Activated T-helper 17 cell treated with anti-CD3 and anti-CD28 coated beads, Interleukin-2, amount 50 U/mL, for 72 hours (primary cell): ENCODE measurements around the gene ASTN2. TPM values are rescaled to one million over a fixed set of nuclear protein-coding genes. Genes with fewer than 3 reads are reported as not detected.
"Not testable (repeated sequence)": the region's sequence is repeated elsewhere in the genome, so short reads cannot be mapped to it uniquely, and the experiment has no call there.

Source experiments
- ATAC-seq: fragments of 150-1000 bp; cut with Tn5 transposase; replicated peaks from 2 replicates; pipeline ENCODE4 v1.10.0; 2021; ENCODE audit warnings: mild to moderate bottlenecking, moderate library complexity
- H3K27ac Mint-ChIP-seq: one replicate; pipeline ENCODE4 v1.8.0; 2022; ENCODE audit warnings: mixed read lengths
- H3K27me3 Mint-ChIP-seq: one replicate; pipeline ENCODE4 v1.8.0; 2022; ENCODE audit warnings: mixed read lengths
- H3K36me3 Mint-ChIP-seq: one replicate; pipeline ENCODE4 v1.8.0; 2022; ENCODE audit warnings: low read depth, mild to moderate bottlenecking, mixed read lengths
- H3K4me1 Mint-ChIP-seq: one replicate; pipeline ENCODE4 v1.8.0; 2022; ENCODE audit warnings: mixed read lengths
- H3K4me3 Mint-ChIP-seq: one replicate; pipeline ENCODE4 v1.8.0; 2022; ENCODE audit warnings: mild to moderate bottlenecking, mixed read lengths
- H3K9me3 Mint-ChIP-seq: one replicate; pipeline ENCODE4 v1.8.0; 2022; ENCODE audit warnings: mixed read lengths
- total RNA-seq, 2 donors: library from RNA; stranded (reverse); gene quantifications; one replicate each; pipeline ENCODE4 v1.2.3, GENCODE V29; 2022

Gene ASTN2
- total RNA-seq, 2 donors from 2014 or later, result 3.3 to 5.4 TPM

- H3K27ac Mint-ChIP-seq, H3K4me1 Mint-ChIP-seq, ATAC-seq, H3K36me3 Mint-ChIP-seq, H3K9me3 Mint-ChIP-seq, H3K4me3 Mint-ChIP-seq, H3K27me3 Mint-ChIP-seq: not testable (repeated sequence)
Measured at GRCh38 chr9:116888476-116888875, 526.4 kb downstream of the ASTN2 start.

GRCh38 chr9:116888066-116888465, 526.8 kb downstream of the ASTN2 start:
- H3K9me3 Mint-ChIP-seq, result peaks cover 8% of the 10 kb centered on the region
- no peak overlapping the region for H3K4me3 Mint-ChIP-seq

GRCh38 chr9:116883676-116884075, 531.2 kb downstream of the ASTN2 start:
- ATAC-seq, result no peak
- H3K4me1 Mint-ChIP-seq, result no peaks in the 10 kb centered on the region
- peaks cover 15% of the 10 kb centered on the region for H3K9me3 Mint-ChIP-seq
- no peak overlapping the region for H3K4me3 Mint-ChIP-seq
- H3K27me3 Mint-ChIP-seq, result peaks cover 8% of the 10 kb centered on the region
- no peaks in the 10 kb centered on the region for H3K36me3 Mint-ChIP-seq
- H3K27ac Mint-ChIP-seq, result no peak overlapping the region

More at GRCh38 chr9:116888066-116888465, 526.8 kb downstream of the ASTN2 start:
- ATAC-seq, result no peak
- Mint-ChIP-seq H3K27ac (no peak overlapping the region), H3K4me1 (no peaks in the 10 kb centered on the region), H3K27me3 (peaks cover 3% of the 10 kb centered on the region), H3K36me3 (no peaks in the 10 kb centered on the region)

GRCh38 chr9:116877072-116877471, 537.8 kb downstream of the ASTN2 start:
- no peaks in the 10 kb centered on the region for H3K36me3 Mint-ChIP-seq
- ATAC-seq, result no peak
- peaks cover 23% of the 10 kb centered on the region for H3K9me3 Mint-ChIP-seq
- peaks cover 10% of the 10 kb centered on the region for H3K27me3 Mint-ChIP-seq
- no peaks in the 10 kb centered on the region for H3K4me1 Mint-ChIP-seq
- H3K4me3 Mint-ChIP-seq, result no peak overlapping the region
- H3K27ac Mint-ChIP-seq, result no peak overlapping the region

GRCh38 chr9:116875576-116875975, 539.3 kb downstream of the ASTN2 start:
- Mint-ChIP-seq H3K4me3 (no peak overlapping the region), H3K9me3 (peaks cover 18% of the 10 kb centered on the region), H3K27me3 (peaks cover 9% of the 10 kb centered on the region), H3K27ac (no peak overlapping the region), H3K4me1 (no peaks in the 10 kb centered on the region), H3K36me3 (no peaks in the 10 kb centered on the region)
- no peak for ATAC-seq

- H3K4me1 Mint-ChIP-seq, result no peaks in the 10 kb centered on the region
- no peak overlapping the region for H3K27ac Mint-ChIP-seq
- no peak for ATAC-seq
- H3K9me3 Mint-ChIP-seq, result peaks cover 17% of the 10 kb centered on the region
- no peaks in the 10 kb centered on the region for H3K36me3 Mint-ChIP-seq
- no peak overlapping the region for H3K4me3 Mint-ChIP-seq
- H3K27me3 Mint-ChIP-seq, result peaks cover 8% of the 10 kb centered on the region
Measured at GRCh38 chr9:116873937-116874914, 540.6 kb downstream of the ASTN2 start.

GRCh38 chr9:116873491-116873890, 541.4 kb downstream of the ASTN2 start:
- Mint-ChIP-seq H3K4me3 (no peak overlapping the region), H3K9me3 (peaks cover 17% of the 10 kb centered on the region), H3K36me3 (no peaks in the 10 kb centered on the region), H3K27me3 (peaks cover 8% of the 10 kb centered on the region), H3K27ac (no peak overlapping the region), H3K4me1 (no peaks in the 10 kb centered on the region)
- no peak for ATAC-seq

- no peak overlapping the region for H3K4me3 Mint-ChIP-seq
- H3K9me3 Mint-ChIP-seq, result peaks cover 5% of the 10 kb centered on the region
- H3K36me3 Mint-ChIP-seq, result no peaks in the 10 kb centered on the region
- no peaks in the 10 kb centered on the region for H3K4me1 Mint-ChIP-seq
- no peak for ATAC-seq
- no peak overlapping the region for H3K27ac Mint-ChIP-seq
- peaks cover 12% of the 10 kb centered on the region for H3K27me3 Mint-ChIP-seq
Measured at GRCh38 chr9:116870566-116870965, 544.3 kb downstream of the ASTN2 start.

GRCh38 chr9:116868201-116868600, 546.7 kb downstream of the ASTN2 start:
- peaks cover 5% of the 10 kb centered on the region for H3K9me3 Mint-ChIP-seq
- ATAC-seq, result no peak
- H3K27ac Mint-ChIP-seq, result no peak overlapping the region
- no peaks in the 10 kb centered on the region for H3K4me1 Mint-ChIP-seq
- H3K27me3 Mint-ChIP-seq, result peaks cover 13% of the 10 kb centered on the region
- no peaks in the 10 kb centered on the region for H3K36me3 Mint-ChIP-seq
- no peak overlapping the region for H3K4me3 Mint-ChIP-seq

GRCh38 chr9:116861321-116861720, 553.5 kb downstream of the ASTN2 start:
- Mint-ChIP-seq H3K4me3 (no peak overlapping the region), H3K27ac (no peak overlapping the region), H3K36me3 (no peaks in the 10 kb centered on the region), H3K27me3 (peaks cover 12% of the 10 kb centered on the region), H3K9me3 (no peaks in the 10 kb centered on the region), H3K4me1 (no peaks in the 10 kb centered on the region)
- no peak for ATAC-seq

- peaks cover 12% of the 10 kb centered on the region for H3K27me3 Mint-ChIP-seq
- no peaks in the 10 kb centered on the region for H3K9me3 Mint-ChIP-seq
- no peak overlapping the region for H3K27ac Mint-ChIP-seq
- H3K4me3 Mint-ChIP-seq, result no peak overlapping the region
- no peaks in the 10 kb centered on the region for H3K36me3 Mint-ChIP-seq
- no peak for ATAC-seq
- H3K4me1 Mint-ChIP-seq, result no peaks in the 10 kb centered on the region
Measured at GRCh38 chr9:116860509-116861120, 554.2 kb downstream of the ASTN2 start.

- Mint-ChIP-seq H3K27me3 (peaks cover 12% of the 10 kb centered on the region), H3K9me3 (no peaks in the 10 kb centered on the region), H3K4me3 (no peak overlapping the region), H3K27ac (no peak overlapping the region), H3K36me3 (no peaks in the 10 kb centered on the region), H3K4me1 (no peaks in the 10 kb centered on the region)
- no peak for ATAC-seq
Measured at GRCh38 chr9:116859763-116860162, 555.1 kb downstream of the ASTN2 start.

GRCh38 chr9:116857321-116857720, 557.5 kb downstream of the ASTN2 start:
- no peak overlapping the region for H3K27ac Mint-ChIP-seq
- no peaks in the 10 kb centered on the region for H3K9me3 Mint-ChIP-seq
- H3K4me3 Mint-ChIP-seq, result no peak overlapping the region
- ATAC-seq, result no peak
- peaks cover 4% of the 10 kb centered on the region for H3K27me3 Mint-ChIP-seq
- H3K36me3 Mint-ChIP-seq, result no peaks in the 10 kb centered on the region
- no peaks in the 10 kb centered on the region for H3K4me1 Mint-ChIP-seq

GRCh38 chr9:116855881-116856662, 558.8 kb downstream of the ASTN2 start:
- Mint-ChIP-seq H3K4me3 (no peak overlapping the region), H3K9me3 (no peaks in the 10 kb centered on the region), H3K27ac (no peak overlapping the region), H3K4me1 (no peaks in the 10 kb centered on the region), H3K27me3 (no peaks in the 10 kb centered on the region), H3K36me3 (no peaks in the 10 kb centered on the region)
- ATAC-seq, result no peak
